Iris pigment epithelial cell (primary cell): ENCODE results near the gene UNC45A.
"Not testable (repeated sequence)": the region's sequence is repeated elsewhere in the genome, so short reads cannot be mapped to it uniquely, and the experiment has no call there.

ENCODE experiments used
- DNase-seq: peaks from one replicate; pipeline ENCODE4 v3.0.0-alpha.2; 2011; ENCODE audit warnings: low read depth

The UNC45A gene

DNA sequence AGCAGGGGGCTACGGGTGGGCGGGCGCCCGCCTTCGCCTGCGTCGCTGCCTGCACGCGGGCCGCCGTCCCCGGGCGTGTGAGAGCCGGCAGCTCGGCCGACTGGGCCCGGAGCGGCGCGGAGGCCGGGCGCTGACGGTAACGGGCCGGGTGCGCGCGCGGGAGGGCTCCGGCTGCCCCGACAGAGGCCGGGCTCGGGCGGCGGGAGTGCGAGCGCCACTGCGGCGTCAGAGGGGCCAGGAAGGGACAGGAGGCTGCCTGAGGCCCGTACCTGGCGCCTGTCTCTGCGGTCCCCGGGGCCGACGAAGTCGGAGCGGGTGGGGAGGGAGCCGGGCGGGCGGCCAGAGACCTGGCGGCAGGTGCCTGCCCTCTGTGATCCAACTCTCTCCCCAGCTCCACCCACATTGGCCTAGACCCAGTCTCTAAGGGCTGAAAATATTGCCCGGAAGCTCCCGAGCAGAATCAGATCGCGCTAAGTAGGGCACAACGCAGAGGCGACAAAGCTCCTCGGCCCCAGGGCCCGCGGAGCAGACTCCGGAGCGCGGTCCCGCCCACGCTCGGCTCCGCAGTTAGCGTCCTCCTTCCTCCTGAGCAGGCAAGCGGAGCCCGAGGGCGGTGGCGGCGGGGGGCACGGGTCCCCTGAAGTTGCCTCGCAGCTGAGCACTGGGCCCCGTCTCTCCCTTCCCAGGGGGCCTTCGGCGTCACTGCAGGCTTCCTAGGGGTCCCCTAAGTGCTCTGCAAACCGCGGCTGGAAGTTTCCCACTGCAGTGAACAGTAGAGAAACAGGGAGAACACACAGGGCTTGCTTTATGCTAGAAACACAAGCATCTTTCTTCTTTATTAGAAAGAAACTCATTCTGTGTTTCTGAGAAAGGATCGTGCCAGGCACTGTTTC, 32.0 kb upstream of the UNC45A start, which contains the start of gene MAN2A2:
Gene MAN2A2 (plus strand): TSS at position 463 of the 893 bp plus-strand sequence. CDS start 906 bp downstream, outside the sequence.
- no peak for DNase-seq

DNA sequence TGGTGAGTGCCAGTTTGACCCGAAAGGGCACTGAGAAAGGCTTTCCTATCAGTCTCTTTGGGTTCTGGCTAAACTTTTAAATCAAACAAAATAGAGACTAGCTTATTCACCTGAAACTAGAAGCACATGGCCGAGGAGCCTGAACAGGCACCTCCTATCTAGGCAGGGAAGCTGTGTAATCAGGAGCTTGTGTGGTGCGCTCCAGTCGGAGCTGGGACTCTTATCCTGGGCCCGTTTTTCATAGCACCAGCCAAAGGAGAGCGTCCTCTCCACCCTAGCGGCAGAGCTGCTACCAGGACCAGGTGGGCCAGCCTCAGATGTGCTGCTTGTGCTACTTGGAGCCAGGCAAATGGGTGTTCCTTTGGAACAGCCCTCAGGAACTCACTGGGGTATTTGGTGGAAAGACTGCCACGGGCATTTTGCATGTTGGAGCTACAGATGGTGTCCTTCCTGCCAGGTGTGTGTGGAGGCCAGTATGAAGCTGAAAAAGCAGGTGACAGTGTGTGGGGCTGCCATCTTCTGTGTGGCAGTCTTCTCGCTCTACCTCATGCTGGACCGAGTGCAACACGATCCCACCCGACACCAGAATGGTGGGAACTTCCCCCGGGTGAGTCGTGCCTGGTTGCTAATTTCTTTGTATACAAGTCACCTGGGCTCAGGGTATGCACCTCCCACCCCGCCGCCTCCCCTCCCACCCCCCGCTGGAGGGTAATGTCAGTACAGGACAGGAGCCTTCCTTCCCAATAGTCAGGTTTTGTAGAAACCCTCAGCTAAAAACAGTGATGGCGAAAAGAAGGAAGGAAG, 31.1 kb upstream of the UNC45A start:
- DNase-seq, result no peak

DNA sequence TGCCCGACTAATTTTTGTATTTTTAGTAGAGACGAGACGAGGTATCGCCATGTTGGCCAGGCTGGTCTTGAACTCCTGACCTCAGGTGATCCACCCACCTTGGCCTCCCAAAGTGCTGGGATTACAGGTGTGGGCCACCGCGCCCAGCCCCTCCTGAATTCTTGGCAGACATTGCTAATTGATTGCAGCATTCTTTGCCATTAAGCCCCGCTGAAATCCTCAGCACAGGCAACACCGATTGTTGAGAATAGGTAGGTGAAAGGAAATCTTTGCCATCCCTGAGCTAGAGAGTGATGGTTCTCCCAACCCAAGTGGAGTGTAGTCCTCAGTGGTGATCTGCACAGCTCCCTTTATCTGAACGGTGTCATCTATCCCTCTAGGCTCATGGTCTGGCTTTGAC, 30.3 kb upstream of the UNC45A start:
- no peak for DNase-seq

DNA sequence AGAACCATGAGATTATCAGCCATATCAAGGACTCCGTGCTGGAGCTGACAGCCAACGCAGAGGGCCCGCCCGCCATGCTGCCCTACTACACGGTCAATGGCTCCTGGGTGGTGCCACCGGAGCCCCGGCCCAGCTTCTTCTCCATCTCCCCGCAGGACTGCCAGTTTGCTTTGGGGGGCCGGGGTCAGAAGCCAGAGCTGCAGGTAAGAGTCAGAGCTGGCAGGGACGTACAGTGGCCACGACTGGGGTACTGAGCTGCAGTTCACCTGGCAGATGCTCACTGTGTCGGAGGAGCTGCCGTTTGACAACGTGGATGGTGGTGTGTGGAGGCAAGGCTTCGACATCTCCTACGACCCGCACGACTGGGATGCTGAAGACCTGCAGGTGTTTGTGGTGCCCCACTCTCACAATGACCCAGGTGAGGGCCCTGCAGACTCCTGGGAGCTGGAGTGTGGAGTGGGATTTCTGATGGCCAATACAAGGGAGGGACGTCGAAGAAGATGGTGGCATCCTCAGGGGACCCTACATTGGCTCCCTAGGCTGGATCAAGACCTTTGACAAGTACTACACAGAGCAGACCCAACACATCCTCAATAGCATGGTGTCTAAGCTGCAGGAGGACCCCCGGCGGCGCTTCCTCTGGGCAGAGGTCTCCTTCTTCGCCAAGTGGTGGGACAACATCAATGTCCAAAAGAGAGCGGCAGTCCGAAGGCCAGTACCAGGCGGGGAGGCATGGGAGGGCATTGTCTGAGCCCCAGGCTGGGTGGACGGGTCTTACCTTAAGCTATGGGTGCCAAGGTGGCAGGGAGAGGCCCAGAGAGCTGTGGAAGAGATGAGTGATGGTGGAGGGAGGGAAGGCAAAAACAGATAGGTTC, 29.5 kb upstream of the UNC45A start:
- DNase-seq, result no peak

- DNase-seq, result no peak
Observed at GRCh38 chr15:90906181-90906849, 28.8 kb upstream of the UNC45A start.

- no peak for DNase-seq
Observed at GRCh38 chr15:90907051-90907660, 27.9 kb upstream of the UNC45A start.

GRCh38 chr15:90907838-90908507, 27.1 kb upstream of the UNC45A start:
- no peak for DNase-seq

GRCh38 chr15:90909449-90909848, 25.6 kb upstream of the UNC45A start:
- not testable (repeated sequence) for DNase-seq

DNA sequence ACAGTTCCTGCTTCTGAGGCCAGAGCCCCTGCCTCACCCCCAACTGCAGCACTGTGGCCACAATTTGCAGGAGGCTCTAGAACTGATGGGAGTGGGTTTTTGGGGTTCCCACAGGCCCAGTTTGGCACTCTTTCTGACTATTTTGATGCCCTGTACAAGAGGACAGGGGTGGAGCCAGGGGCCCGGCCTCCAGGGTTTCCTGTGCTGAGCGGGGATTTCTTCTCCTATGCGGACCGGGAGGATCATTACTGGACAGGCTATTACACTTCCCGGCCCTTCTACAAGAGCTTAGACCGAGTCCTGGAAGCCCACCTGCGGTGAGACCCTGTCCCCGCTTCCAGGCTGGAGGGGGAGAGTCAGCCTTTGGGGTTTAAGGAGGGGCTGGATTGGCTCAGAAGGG, 25.1 kb upstream of the UNC45A start:
- DNase-seq, result no peak

DNA sequence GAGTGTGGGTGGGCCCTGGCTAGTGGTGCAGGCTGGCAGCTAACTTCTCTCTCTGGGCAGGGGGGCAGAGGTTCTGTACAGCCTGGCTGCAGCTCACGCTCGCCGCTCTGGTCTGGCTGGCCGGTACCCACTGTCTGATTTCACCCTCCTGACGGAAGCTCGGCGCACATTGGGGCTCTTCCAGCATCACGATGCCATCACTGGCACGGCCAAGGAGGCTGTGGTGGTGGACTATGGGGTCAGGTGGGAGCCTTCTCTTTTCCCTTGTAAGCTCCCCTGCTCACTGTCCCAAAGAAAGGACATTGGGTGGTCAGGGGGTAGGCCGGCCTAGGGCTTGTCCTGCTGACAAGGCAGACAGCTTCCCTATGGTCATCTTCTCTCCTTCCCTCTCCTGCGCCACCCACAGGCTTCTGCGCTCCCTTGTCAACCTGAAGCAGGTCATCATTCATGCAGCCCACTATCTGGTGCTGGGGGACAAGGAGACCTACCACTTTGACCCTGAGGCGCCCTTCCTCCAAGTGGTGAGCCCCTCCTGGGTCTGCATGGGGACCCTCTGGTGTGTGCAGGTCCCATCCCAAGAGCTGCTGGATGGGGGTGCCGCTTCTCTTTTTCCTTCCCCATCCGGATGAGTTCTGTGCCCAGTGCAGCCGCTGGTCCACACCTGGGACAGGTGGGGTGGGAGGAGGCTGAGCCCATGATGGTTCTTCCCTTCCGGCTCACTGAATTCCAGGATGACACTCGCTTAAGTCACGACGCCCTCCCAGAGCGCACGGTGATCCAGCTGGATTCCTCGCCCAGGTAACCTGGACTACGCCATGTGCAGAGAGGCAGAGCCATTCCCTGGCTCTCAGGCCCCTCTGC, 24.4 kb upstream of the UNC45A start:
- no peak for DNase-seq

GRCh38 chr15:90911302-90911623, 23.8 kb upstream of the UNC45A start:
- no peak for DNase-seq

DNA sequence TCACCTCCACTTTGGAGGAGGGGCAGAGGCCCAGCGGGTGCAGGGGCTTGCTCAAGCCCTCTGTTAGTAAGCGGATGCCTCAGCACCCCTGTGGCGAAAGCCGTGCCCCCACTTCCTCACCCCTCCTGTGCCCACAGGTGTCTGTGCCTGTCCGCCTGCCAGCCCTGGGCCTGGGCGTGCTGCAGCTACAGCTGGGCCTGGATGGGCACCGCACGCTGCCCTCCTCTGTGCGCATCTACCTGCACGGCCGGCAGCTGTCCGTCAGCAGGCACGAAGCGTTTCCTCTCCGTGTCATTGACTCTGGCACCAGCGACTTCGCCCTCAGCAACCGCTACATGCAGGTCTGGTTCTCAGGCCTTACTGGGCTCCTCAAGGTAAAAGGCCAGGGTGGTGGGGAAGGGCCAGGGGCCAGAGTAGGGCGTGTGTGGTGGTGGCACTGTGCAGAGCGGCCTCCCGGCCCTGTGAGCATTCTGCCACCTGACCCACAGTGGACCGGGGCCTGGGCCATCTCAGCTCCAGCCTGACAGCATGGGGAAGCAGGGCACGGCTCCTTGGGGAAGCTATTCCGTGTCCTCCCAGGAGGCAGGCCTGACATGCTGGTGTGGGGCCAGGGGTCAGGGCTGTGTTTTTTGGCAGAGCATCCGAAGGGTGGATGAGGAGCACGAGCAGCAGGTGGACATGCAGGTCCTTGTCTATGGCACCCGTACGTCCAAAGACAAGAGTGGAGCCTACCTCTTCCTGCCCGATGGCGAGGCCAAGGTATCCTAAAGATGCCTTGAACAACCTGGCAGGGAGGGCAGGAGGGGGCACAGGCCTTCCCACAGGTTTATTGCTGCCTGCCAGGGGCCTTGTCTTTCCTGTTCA, 22.9 kb upstream of the UNC45A start:
- no peak for DNase-seq

- DNase-seq, result no peak
Observed at GRCh38 chr15:90912770-90913075, 22.4 kb upstream of the UNC45A start.

- no peak for DNase-seq
Observed at GRCh38 chr15:90913398-90913944, 21.6 kb upstream of the UNC45A start.

DNA sequence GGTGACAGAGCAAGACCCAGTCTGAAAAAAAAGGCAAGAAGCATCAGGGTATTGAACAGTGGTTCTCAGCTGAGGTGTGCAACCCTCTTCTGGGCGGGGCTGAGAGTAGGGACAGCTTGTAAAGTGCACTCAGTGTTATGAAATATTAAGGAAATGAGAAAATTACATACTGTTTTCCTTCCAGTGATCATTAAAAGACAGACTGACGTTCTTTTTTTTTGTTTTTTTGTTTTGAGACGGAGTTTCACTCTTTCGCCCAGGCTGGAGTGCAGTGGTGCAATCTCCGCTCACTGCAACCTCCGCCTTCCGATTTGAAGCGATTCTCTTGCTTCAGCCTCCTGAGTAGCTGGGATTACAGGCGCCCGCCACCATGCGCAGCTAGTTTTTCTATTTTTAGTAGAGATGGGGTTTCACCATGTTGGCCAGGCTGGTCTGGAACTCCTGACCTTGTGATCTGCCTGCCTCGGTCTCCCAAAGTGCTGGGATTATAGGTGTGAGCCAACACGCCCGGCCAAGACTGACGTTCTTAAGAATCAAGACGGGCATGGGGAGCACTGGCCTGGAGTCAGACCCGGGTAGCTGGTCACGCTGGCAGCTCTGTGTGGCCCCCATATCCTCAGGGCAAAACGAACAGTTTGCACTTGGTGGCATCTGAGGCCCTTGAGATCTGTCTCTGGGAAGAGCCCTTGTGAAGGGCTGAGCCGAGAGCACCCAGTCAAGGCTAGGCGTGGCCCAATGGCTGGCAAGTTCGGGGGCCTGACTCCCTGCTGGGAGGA, 20.6 kb upstream of the UNC45A start:
- no peak for DNase-seq

GRCh38 chr15:90915216-90915807, 19.8 kb upstream of the UNC45A start:
- DNase-seq, result no peak

GRCh38 chr15:90915808-90916440, 19.2 kb upstream of the UNC45A start:
- peak; percentile 70 for DNase-seq
